GM12875 (cell line): ENCODE results near the gene AGXT.

ENCODE experiments used
- H3K4me3 ChIP-seq: one replicate; pipeline ENCODE4 v1.5.1; 2011; ENCODE audit warnings: low read depth, low read length, control low read depth
- CTCF ChIP-seq: IDR thresholded peaks from 2 replicates; pipeline ENCODE4 v1.5.1; 2011; ENCODE audit warnings: low read depth, mild to moderate bottlenecking, control low read depth, inconsistent platforms, low read length, moderate library complexity, borderline replicate concordance; ENCODE audit not compliant: insufficient read depth

AGXT gene

GRCh38 chr2:240868286-240869108 is at the start of gene AGXT:
AGXT (plus strand) TSS chr2:240868824; CDS start chr2:240868866, 42 bp downstream.
- TF ChIP-seq CTCF = no peak
- H3K4me3 ChIP-seq = no peak within 1 kb of the TSS

GRCh38 chr2:240819126-240819857 is 49.3 kb upstream of the AGXT start:
- TF ChIP-seq CTCF = no peak
- no peak overlapping the region for H3K4me3 ChIP-seq

GRCh38 chr2:240819858-240820606 is 48.6 kb upstream of the AGXT start, which contains the start of gene KIF1A:
KIF1A (minus strand) TSS chr2:240820219; CDS start chr2:240797752, 22,467 bp downstream.
- no peak for TF ChIP-seq CTCF
- no peak within 1 kb of the TSS for H3K4me3 ChIP-seq

GRCh38 chr2:240820607-240821428 is 47.8 kb upstream of the AGXT start:
- TF ChIP-seq CTCF = no peak
- H3K4me3 ChIP-seq = no peak overlapping the region

GRCh38 chr2:240821429-240821778 is 47.2 kb upstream of the AGXT start:
- H3K4me3 ChIP-seq = no peak overlapping the region
- no peak for TF ChIP-seq CTCF

- H3K4me3 ChIP-seq = no peak overlapping the region
- TF ChIP-seq CTCF = no peak
These were observed 46.3 kb upstream of the AGXT start for GRCh38 chr2:240822280-240822847.
